T-helper 9 cell (primary cell): Measurements from ENCODE around the gene PCCA.
"Not testable (repeated sequence)": the region's sequence is repeated elsewhere in the genome, so short reads cannot be mapped to it uniquely, and the experiment has no call there.

Experiments used
- DNase-seq: peaks from one replicate; pipeline ENCODE4 v3.0.0-alpha.2; 2020
- total RNA-seq, 2 donors: gene quantifications; one replicate each; lab custom pipeline; 2026; lab: John Stamatoyannopoulos, UW

Gene PCCA, protein sequence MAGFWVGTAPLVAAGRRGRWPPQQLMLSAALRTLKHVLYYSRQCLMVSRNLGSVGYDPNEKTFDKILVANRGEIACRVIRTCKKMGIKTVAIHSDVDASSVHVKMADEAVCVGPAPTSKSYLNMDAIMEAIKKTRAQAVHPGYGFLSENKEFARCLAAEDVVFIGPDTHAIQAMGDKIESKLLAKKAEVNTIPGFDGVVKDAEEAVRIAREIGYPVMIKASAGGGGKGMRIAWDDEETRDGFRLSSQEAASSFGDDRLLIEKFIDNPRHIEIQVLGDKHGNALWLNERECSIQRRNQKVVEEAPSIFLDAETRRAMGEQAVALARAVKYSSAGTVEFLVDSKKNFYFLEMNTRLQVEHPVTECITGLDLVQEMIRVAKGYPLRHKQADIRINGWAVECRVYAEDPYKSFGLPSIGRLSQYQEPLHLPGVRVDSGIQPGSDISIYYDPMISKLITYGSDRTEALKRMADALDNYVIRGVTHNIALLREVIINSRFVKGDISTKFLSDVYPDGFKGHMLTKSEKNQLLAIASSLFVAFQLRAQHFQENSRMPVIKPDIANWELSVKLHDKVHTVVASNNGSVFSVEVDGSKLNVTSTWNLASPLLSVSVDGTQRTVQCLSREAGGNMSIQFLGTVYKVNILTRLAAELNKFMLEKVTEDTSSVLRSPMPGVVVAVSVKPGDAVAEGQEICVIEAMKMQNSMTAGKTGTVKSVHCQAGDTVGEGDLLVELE
- total RNA-seq: 7.7 to 10.2 reads per million in 2 donors

DNA sequence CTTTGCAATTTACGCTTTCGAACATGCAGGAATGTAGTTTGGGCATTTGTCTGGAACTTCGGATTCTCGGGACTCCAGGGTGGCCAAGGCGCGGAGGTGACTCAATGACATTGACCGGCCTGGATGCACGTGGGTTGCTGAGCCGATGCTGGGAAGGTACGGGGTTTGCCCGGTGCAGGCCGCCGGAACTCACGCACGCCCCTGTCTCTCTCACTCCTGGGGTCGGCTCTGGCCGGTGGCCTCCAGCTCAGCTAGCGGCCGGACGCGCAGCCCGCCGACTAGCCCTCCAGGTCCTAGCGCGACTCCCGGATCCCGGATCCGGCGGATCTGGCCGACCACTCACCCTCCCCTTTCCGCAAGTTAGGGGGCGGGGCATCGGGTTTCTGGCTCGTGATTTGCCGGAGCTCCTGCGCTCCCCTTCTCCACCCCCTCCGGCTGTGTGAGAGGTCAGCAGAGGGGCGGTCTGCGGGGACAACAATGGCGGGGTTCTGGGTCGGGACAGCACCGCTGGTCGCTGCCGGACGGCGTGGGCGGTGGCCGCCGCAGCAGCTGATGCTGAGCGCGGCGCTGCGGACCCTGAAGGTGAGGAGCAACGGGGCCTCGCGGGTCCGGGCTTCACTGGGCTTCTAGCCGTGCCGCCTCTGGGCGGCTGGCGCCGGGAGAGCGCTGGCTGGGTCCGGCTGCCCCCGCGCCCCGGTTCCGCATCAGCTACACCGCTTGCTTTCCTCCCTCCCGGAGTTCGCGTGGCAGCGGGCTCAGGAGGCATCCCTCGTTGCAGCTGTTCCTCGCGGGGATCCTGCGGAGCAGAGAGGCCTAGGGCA is at the start of gene PCCA:
TSS of gene PCCA (plus strand) at position 450 of the 821 bp plus-strand sequence. CDS start at position 478, 28 bp downstream.
- DNase-seq: peak; percentile 51

DNA sequence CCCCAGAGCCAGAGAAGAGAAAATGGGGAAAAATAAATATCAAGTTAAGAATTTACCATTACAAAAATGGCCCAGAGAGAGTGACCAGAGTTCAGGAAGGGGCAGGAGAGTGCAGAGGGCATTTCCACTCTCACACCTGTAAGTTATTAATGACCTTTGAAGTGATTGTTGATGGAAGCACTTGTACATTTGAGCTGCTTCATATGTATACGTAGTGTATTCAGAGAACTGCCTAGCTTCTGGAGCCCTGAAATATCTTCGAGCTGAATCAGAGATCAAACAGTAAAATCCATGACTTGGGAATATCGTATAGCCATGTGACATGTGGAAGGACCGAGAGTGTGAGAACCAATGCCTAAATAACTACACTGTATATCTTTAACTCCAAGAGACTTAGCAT is 49.2 kb upstream of the PCCA start:
- DNase-seq: no peak

DNA sequence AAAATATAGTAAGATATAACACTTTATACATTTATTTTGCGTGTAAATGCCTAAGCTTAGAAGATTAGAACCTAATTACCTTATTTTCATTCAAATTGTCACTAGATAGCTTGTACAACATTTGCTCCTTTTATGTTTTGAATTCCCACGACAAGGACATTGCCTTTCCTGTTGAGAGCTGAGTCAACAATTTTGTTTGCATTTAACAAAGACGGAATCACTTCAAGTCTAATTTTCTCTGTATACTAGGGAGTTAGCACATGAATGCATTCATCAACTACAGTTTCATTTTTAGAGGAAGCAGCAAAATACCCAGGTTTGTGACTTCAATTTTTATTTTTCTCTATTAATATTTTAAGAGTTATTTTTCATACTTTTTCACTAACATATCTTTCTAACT is 48.7 kb upstream of the PCCA start:
- DNase-seq: no peak

DNA sequence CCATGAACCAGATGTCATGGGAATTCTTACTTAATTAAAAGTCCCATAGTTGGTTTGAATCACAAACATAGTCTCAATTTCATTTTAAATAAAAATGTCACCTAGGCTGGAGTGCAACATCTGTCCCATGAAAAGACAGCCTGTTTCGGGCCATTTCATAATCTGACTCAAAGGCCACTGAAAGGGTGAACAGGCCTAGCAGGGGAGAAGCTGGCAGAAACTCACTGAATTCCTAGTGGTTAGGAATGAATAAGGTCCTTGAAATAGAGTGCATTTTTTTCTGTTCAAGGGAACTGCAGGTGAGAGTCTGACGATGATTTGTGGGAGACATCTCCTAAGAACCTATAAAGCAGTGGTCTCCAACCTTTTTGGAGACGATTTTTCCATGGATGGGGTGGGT is 44.0 kb upstream of the PCCA start:
- no peak for DNase-seq

DNA sequence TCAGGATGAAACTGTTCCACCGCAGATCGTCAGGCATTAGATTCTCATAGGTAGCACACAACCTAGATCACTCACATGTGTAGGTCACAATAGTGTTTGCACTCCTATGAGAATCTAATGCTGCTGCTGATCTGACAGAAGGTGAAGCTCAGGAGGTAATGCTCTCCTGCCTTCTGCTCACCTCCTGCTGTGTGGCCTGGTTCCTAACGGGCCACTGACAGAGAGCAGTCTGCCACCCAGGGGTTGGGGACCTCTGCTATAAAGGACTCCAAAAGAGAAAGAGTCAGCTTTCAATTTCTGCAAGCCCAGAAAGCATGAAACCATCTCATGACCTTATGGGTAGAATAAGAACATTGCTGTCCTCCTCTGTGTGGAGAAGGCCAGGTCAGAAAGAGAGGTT is 43.5 kb upstream of the PCCA start:
- DNase-seq: no peak

DNA sequence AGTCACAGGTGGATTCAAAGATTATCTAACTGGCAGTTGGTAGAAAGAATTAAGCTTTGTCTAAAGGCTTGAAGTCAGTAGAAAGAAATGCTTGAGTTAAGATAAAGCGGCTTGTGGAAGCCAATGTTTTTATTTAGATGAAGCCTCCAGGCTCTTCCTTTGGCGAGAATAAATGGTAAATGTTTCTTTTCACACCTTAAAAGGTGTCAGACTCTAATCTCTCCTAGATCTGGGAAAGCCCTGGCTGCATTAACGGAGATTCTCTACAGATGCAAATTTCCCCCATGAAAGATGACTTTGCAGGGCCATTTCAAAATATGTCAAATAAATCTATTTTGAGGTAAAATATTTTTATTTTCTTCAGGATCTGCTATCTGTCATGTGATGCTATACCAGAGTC is 37.8 kb upstream of the PCCA start:
- no peak for DNase-seq

DNA sequence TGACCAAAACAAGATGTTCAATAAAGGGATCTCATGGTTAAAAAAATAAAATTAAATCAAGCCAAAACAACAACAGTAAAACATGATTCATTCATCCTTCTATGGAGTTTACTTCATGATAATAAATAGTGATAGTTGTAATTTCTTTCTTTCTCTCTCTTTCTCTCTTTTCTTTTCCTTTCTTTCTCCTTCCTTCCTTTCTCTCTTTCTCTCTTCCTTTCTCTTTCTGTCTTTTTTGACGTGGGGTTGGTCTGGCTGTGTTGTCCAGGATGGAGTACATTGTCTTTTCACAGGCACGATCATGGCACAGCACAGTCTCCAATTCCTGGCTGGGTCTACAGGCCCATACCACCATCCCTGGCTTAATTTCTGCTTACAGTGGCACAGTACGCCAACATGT is 29.1 kb upstream of the PCCA start:
- no peak for DNase-seq

DNA sequence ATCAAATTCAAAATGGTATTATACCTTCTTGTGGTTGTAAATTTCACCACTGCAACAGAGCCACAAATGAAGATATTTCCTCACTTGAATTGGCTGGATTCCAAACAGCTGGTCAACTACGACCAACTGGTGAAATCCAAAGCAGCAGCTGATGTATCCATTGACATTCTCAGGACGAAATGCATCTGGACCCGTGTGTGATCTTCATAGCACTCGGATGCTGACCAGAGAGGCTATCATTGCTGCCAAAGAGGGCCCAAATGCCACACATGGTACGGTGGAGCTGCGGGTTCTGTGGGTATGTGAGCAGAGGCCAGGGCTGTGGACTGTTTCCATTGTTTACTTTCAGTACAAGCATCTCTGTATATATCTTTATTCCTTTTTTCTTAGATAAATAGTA is 25.6 kb upstream of the PCCA start:
- no peak for DNase-seq

DNA sequence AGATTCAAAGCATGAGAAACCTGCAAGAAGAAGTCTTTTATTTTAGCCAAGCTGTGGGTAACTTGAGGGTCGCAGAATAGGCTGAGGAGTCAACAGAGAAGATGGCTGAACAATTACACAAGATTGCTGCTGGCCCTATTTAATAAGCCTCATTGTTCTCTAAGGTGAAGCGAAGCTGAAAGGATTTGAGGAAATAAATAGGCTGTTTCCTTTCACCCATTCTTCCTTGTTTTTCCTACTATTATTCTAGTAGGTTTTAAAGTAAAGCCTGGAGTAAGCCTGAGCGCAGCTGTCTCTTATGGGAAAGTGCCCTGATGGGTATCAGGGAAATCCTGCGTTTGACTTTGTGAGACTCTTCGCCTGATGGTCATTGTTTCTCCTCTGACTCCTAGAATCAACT is 25.0 kb upstream of the PCCA start:
- DNase-seq: no peak

DNA sequence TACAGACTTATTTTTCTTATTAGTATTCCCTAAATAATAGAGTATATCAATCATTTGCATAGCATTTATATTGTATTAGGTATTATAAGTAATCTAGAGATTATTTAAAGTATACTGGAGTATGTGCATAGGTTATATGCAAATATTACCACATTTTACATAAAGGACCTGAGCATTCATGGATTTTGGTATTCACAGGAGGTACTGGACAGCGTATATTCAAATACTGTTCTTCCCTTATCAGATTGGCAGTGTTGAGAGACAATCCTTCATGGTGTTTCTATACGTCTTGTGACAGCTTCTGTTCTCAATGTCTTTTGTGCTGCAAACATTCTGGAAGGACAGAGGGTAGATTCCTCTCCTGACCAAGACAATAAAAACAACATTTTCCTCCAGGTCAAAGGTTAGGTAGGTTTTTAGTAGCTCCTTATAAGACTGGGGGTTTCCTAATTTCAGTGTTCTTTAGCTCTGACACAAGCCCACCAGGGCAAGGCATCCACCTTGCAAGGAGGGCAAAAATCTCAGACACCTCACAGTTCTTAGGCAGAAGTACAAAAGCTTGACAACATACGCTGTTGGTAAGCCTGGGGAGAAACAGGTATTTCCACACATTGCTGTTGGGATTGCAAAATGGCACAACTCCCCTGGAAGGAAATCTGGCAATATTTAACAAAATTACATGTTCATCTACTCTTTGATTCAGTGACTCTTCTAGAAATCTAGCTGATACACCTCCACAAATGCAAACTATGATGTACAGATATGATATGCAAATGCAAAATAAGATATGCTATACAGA is 20.6 kb upstream of the PCCA start:
- no peak for DNase-seq

DNA sequence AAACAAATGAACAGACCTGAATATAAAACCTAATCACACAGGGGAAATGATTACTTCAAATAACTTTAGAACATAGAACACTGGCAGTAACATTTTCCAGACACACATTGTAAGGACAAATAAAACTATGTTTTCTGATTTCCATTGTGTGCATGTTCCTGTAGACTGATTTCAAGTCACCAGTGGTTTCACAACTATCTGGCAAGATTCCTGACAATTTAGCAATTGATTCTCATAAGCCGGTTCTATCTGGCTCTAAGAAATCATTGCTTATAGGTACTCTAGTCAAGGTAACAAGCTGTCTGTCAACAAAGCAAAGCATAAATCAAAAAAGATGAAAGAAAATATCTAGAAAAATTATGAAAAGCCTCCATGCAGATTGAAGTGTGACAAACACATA is 19.6 kb upstream of the PCCA start:
- no peak for DNase-seq

DNA sequence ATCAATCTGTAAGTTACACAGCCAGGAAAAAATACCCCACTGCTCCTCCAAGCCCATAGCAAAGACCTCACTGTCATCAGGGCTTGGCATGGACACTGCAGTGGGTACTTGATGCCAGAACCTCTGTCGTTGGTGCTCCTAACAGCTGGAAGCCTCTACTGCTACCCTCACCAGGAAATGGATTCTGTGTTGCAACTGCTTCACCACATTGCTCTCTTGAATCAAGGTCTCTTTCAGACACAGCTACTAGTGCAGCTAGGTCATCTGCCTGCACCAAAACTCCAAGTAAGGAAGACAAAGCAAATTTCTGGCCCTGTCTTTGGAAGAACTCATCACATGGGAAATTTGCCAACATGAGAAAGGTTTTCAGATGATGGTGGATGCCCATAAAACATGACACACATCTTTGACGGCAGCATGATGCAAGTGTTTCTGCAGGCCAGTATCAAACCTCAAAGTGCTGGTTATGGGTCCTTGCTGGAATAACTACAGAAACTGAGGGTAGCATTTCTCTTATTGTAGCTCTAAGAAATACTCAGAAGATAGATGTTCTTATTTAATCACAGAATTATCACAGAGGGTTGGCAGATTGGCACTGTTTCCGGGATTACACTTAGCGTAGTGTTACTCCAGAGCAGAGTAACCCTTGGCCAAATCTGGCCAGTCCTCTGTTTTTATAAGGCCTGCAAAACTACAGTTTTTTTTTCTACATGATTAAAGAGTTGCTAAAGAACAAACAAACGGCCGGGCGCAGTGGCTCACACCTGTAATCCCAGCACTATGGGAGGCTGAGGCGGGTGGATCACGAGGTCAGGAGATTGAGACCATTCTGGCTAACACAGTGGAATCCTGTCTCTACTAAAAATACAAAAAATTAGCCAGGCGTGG is 12.9 kb upstream of the PCCA start:
- no peak for DNase-seq

DNA sequence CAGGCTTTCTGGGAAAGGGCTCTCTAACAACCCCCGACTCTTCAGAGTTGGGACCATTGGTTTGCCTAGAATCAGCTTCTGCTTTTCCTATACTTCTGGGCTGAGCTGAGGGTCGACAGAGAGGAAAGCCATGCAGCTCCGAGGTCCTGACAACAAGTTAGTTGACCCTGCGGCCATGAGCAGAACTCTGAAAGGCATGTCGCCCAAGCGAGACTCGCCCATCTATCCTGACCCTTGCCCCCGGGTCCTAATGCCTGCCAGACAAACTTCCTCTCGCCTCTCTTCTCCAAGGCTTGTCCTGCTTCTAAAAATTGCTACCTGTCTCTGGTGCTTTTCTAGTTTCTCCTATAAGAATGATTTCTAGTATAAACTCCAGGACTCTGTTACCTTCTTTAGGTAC is 9.9 kb upstream of the PCCA start:
- DNase-seq: not testable (repeated sequence)

DNA sequence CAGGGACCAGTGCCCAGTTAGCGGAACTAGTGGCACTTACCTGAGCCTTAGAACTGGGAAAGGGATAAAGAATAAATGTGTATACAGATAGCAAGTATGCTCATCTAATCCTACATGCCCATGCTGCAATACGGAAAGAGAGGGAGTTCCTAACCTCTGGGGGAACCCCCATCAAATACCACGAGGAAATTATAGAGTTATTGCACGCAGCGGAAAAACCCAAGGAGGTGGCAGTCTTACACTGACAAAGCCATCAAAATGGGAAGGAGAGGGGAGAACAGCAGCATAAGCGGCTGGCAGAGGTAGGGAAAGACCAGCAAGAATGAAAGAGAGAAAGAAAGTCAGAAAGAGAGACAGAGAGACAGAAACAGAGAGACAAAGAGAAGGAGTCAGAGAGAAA is 5.5 kb upstream of the PCCA start:
- not testable (repeated sequence) for DNase-seq

DNA sequence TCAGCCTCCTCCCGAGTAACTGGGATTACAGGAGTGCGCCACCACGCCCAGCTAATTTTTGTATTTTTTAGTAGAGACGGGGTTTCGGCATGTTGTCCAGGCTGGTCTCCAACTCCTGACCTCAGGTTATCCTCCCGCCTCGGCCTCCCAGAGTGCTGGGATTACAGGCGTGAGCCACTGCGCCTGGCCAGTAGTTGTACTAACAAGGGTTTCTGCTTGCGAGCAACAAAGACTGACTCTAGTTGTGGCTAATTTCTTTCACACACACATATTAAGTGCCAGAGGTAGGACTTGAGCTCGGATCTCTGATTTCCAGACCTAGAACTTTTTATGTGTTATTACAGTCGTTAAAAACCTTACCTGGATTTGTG is 635 bp upstream of the PCCA start:
- DNase-seq: no peak

DNA sequence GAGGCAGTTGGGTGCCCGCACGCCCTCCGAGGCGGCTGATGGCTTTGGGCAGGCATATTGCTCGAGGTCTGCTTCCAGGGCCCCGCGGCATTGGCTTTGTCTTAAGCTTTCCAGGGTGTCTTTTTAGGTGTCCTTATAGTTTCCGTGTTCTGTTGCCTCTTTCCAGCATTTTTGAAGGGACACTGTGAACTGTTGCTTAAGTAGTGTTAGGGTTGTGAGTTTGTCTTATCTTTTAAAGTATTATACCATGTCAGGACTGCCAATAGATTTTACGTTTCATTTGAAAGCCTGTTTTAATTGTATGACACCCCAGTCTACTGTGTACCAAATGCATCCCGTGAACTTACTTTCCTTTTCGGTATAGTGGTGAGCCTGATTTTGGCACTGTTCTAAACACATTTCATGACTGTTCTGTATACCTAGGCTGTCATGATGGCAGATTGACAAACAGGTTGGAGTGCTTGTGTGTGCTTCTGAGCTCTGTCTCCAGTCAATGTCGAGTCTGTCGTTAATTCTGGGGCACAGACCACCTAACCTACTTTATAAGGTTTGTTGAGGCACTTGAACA is 656 bp downstream of the PCCA start:
- DNase-seq: no peak

DNA sequence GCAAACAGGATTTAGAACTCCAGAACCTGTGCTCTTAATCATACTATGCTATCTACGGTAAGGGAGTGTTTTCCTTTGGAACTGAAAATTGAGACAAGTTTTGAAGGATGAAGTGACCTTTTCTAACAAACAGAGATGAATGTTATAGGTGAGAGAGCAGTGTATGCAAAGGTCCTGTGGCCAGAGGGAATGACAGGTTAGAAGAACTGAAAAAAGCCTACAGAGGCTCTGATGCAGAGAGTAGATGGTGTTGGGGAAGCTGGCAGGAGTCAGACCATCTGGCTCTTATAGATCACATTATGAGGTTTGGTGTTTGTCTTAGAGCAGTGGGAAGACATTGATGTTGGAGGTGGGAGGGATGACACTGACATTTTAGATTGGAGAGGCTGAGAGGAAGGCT is 2.0 kb downstream of the PCCA start:
- DNase-seq: no peak

DNA sequence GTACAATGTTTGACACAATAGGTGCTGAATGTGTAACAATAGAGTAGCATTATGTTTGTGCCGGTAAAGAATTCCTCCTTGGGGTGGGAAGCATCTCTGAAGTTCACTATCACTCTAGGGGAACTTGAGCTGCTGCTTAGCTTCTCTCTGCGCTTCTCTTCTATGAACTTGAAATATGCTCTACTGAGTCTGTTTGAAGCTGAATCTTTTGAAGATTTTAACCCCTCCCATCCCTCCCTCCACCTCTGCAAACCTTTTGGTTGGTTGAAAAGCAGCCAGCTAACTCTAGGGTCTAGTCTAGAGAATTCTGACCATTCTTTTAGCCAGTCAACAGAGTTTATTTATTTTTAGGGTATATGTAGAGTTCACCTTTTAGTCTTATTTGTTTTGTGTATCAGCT is 2.5 kb downstream of the PCCA start:
- no peak for DNase-seq

DNA sequence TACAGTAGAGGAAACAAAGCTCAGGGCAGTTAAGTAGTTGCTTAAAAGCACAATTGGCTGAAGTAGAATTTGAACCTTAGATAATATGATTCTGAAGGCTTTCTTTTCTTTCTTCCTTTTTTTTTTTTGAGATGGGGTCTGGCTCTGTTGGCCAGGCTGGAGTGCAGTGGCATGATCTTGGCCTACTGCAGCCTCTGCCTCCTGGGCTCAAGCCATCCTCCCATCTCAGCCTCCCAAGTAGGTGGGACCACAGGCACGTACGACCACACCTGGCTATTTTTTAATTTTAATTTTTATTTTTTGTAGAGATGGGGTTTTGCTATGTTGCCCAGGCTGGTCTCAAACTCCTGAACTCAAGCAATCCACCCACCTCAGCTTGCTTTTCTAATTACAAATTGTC is 3.4 kb downstream of the PCCA start:
- not testable (repeated sequence) for DNase-seq

DNA sequence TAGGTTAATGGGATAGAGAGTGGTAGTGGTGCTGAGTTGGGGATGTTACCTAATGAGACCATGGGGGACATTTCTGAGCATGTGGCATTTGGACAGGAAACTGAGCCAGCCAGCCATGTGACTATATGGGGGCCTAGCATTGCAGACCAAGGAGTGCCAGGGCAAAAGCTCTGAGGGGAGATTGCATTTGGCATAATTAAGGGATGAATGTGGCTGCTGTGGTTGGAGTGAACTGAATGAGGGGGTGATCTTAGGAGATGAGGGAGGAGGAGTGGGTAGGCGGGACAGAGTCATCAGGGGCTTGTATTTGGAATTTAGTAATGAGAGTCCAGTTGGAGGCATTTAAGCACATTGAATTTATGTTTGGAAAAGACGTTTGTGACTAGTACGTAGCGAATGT is 6.6 kb downstream of the PCCA start:
- DNase-seq: no peak

DNA sequence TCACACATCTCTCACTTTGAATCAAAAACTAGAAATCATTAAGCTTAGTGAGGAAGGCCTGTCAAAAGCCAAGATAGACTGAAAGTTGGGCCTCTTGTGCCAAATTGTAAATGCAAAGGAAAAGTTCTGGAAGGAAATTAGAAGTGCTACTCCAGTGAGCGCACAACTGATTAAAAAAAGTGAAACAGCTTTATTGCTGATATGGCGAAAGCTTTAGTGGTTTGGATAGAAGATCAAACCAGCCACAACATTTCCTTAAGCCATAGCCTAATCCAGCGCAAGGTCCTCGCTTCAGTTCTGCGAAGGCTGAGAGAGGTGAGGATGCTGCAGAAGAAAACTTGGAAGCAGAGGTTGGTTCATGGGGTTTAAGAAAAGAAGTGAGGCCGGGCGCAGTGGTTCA is 7.6 kb downstream of the PCCA start:
- DNase-seq: no peak
